HFFc6 (cell line): Measurements from ENCODE around the gene UBL4B. TPM values are rescaled to one million over a fixed set of nuclear protein-coding genes. Genes with fewer than 3 reads are reported as not detected.

Source experiments
- DNase-seq: peaks from one replicate; pipeline ENCODE4 v3.0.0-alpha.2; 2018
- H3K27ac Mint-ChIP-seq: 2 replicates; pipeline ENCODE4 v1.8.0; 2020; ENCODE audit warnings: mild to moderate bottlenecking, mixed read lengths
- H3K27me3 Mint-ChIP-seq: 2 replicates; pipeline ENCODE4 v1.8.0; 2021; ENCODE audit warnings: mild to moderate bottlenecking, moderate library complexity, mixed read lengths; ENCODE audit not compliant: insufficient read depth
- H3K36me3 Mint-ChIP-seq: 2 replicates; pipeline ENCODE4 v1.8.0; 2021; ENCODE audit warnings: low read depth, mixed read lengths
- H3K4me1 Mint-ChIP-seq: 2 replicates; pipeline ENCODE4 v1.8.0; 2020; ENCODE audit warnings: low read depth, mixed read lengths
- H3K4me3 Mint-ChIP-seq: 2 replicates; pipeline ENCODE4 v1.8.0; 2020; ENCODE audit warnings: mild to moderate bottlenecking, moderate library complexity, mixed read lengths
- H3K9me3 Mint-ChIP-seq: 2 replicates; pipeline ENCODE4 v1.8.0; 2020; ENCODE audit warnings: mild to moderate bottlenecking, mixed read lengths
- total RNA-seq, 6 experiments: library from RNA; stranded (reverse); fragmentation: NEBNext Ultra II Directional; extraction: Animal tissue kit (Norgen Biotek cat#: 25700); gene quantifications; 2 replicates in 1 of 6; 3 replicates in 5 of 6; pipeline ENCODE4 v1.2.3, GENCODE V29; 2021
- TF ChIP-seq, protein P1 (sequence below): fragments of 200-600 bp; sonication (generic); IDR thresholded peaks from 2 replicates; pipeline ENCODE4 v1.5.0; 2021; ENCODE audit warnings: antibody characterized with exemption, mild to moderate bottlenecking

UBL4B gene
- total RNA-seq, 6 experiments from 2014 or later: 1.5 to 10.9 (median 1.8) TPM

DNA sequence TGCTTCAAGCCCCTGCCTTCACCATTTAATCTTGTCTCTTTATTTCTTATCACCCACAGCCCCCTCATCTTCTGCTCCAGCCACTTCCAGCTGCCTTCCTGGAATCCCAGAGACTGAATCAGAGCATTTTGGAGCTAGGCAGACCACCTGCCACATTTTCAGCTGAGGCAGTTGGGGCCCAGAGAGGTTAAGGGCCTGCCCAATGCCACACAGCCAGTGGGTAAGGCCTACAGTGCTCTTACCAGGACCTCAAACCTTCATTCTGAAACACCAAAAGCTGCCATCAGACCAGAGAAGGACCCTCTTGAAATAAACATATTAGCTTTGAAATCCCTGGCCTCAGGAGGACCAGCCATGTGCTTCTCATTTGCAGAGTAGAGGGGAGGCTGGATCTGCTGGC, 20.4 kb downstream of the UBL4B start:
- no peak for DNase-seq
- H3K27ac Mint-ChIP-seq: no peak overlapping the region; the same call in 1 of the 2 replicates
- TF ChIP-seq, protein P1, sequence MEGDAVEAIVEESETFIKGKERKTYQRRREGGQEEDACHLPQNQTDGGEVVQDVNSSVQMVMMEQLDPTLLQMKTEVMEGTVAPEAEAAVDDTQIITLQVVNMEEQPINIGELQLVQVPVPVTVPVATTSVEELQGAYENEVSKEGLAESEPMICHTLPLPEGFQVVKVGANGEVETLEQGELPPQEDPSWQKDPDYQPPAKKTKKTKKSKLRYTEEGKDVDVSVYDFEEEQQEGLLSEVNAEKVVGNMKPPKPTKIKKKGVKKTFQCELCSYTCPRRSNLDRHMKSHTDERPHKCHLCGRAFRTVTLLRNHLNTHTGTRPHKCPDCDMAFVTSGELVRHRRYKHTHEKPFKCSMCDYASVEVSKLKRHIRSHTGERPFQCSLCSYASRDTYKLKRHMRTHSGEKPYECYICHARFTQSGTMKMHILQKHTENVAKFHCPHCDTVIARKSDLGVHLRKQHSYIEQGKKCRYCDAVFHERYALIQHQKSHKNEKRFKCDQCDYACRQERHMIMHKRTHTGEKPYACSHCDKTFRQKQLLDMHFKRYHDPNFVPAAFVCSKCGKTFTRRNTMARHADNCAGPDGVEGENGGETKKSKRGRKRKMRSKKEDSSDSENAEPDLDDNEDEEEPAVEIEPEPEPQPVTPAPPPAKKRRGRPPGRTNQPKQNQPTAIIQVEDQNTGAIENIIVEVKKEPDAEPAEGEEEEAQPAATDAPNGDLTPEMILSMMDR: no peak
- no peak overlapping the region for H3K4me3 Mint-ChIP-seq
- H3K27me3 Mint-ChIP-seq: peaks cover 48% of the 10 kb centered on the region
- H3K36me3 Mint-ChIP-seq: no peaks in the 10 kb centered on the region
- H3K4me1 Mint-ChIP-seq: no peaks in the 10 kb centered on the region; the same call in 1 of the 2 replicates
- H3K9me3 Mint-ChIP-seq: no peaks in the 10 kb centered on the region

DNA sequence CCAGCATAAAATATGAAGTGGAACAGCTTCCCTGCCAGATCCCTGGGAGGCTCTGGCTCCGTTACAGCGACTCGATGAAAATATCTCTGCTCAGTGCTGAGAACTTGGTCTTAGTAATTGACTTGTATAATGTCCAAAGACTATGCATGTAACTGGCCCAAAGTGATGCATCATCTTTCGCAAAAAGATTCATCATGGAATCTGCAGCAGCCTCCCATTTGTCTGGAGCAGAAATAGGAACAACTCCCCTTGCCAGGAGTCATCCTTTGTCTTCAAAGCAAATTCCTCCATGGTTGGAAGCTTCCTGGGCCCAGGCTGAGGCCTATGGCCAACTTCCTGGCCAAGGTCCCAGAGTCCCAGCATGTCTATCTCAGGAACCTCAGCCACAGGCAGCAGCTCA, 21.2 kb downstream of the UBL4B start:
- TF ChIP-seq, protein P1: no peak
- peaks cover 50% of the 10 kb centered on the region for H3K27me3 Mint-ChIP-seq

DNA sequence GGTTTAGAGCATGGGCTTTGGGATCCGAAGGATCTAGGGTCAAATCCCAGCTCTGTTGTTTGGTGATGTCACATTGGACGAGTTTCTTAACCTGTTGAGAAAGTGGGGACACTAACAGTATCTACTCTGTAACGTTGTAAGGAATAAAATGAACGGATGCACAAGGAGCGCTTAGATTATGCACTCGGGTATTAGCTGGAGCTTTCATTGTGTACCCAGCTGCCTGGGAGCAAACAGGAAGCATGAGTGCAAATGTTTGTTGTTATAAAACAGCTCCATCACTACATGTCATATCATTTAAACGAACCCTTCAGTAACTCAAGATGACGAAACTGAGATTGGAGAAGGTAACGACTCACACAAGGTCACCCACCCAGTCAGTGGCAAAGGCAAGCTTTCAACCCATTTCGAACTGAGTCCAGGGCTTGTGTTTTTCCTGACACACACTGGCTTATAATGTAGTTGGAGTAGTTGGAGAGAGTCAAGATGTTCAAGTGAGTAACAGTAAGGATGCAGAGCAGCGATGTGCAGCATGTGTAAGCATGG, 21.9 kb downstream of the UBL4B start:
- H3K27me3 Mint-ChIP-seq: peaks cover 50% of the 10 kb centered on the region
- no peaks in the 10 kb centered on the region for H3K9me3 Mint-ChIP-seq
- no peak overlapping the region for H3K27ac Mint-ChIP-seq
- DNase-seq: no peak
- H3K4me1 Mint-ChIP-seq: no peaks in the 10 kb centered on the region; the same call in 1 of the 2 replicates
- TF ChIP-seq, protein P1: no peak
- no peaks in the 10 kb centered on the region for H3K36me3 Mint-ChIP-seq
- H3K4me3 Mint-ChIP-seq: no peak overlapping the region

More for the DNA sequence above, 21.2 kb downstream of the UBL4B start:
- H3K36me3 Mint-ChIP-seq: no peaks in the 10 kb centered on the region
- no peak overlapping the region for H3K4me3 Mint-ChIP-seq
- no peak for DNase-seq
- H3K9me3 Mint-ChIP-seq: no peaks in the 10 kb centered on the region
- H3K27ac Mint-ChIP-seq: no peak overlapping the region
- H3K4me1 Mint-ChIP-seq: no peaks in the 10 kb centered on the region; the same call in 1 of the 2 replicates

DNA sequence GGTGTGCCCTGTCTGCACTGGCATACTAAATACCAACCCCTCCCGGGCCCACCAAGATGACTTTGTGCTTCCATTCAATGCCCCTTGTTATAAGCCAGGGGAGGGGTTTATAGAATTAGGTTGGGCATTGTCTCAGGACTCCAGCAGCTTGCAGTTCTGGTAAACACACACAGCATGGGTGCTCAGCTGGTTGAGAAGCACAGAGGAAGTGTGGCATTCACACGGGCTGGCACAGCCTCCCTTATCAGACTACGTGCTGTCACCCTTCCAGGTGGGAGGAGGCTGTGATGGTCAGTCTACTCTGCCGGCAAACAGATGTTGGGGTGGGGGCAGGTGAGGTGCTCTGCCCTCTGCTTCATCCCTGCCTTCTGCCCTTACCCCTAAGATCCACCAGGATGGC, 23.0 kb downstream of the UBL4B start:
- Mint-ChIP-seq H3K27ac (no peak overlapping the region), H3K9me3 (no peaks in the 10 kb centered on the region), H3K27me3 (peaks cover 45% of the 10 kb centered on the region), H3K4me3 (no peak overlapping the region), H3K36me3 (no peaks in the 10 kb centered on the region), H3K4me1 (no peaks in the 10 kb centered on the region; the same call in 1 of the 2 replicates)
- DNase-seq: no peak
- TF ChIP-seq, protein P1: no peak

- peaks cover 43% of the 10 kb centered on the region for H3K27me3 Mint-ChIP-seq
- no peaks in the 10 kb centered on the region for H3K9me3 Mint-ChIP-seq
Observed at GRCh38 chr1:110135666-110136065, 23.4 kb downstream of the UBL4B start.

More at GRCh38 chr1:110135666-110136065, 23.4 kb downstream of the UBL4B start:
- no peak overlapping the region for H3K27ac Mint-ChIP-seq
- H3K36me3 Mint-ChIP-seq: no peaks in the 10 kb centered on the region
- H3K4me1 Mint-ChIP-seq: no peaks in the 10 kb centered on the region; the same call in 1 of the 2 replicates
- no peak for DNase-seq
- H3K4me3 Mint-ChIP-seq: no peak overlapping the region
- TF ChIP-seq, protein P1: no peak
